ENCODE results near the gene GGCX. TPM values are rescaled to one million over a fixed set of nuclear protein-coding genes. Genes with fewer than 3 reads are reported as not detected.
"Not testable (repeated sequence)": the region's sequence is repeated elsewhere in the genome, so short reads cannot be mapped to it uniquely, and the experiment has no call there.

GGCX gene
- total and polyA plus RNA-seq, 7 donors, result 19.0 to 35.6 (median 22.3) TPM

- intact Hi-C loops (cut with DNase I), result loop anchor here (5.0 kb wide), 1 partner anchor 33 kb away; the partner anchor contains the start of gene RNF181 (in 2 of the 2)
- Histone ChIP-seq H3K27ac (no peak overlapping the region), H3K36me3 (ENCODE audit: insufficient read depth in 1 of 2, low read depth in 1 of 2) (peaks cover under 1 to 5% of the 10 kb centered on the region in 2 donors), H3K9me3 (no peaks in the 10 kb centered on the region), H3K4me1 (peaks cover 12% of the 10 kb centered on the region), H3K27me3 (ENCODE audit: insufficient read depth in 3 of 3, low read length in 2 of 3) (no peaks in the 10 kb centered on the region), H3K4me3 (no peak overlapping the region)
- no peak for ATAC-seq
- no peak for DNase-seq
- TF ChIP-seq CTCF (IDR thresholded peaks at IDR 0.05), result no peak
- WGBS, 3 donors, result 82 to 87% (median 85%) methylated on average over 5 of the region's 5 CpGs
Measured at GRCh38 chr2:85564144-85564563, 2.9 kb upstream of the GGCX start.

GRCh38 chr2:85560812-85561279 is 447 bp downstream of the GGCX start:
- ATAC-seq (peak in 2 of 4 donors; percentile 13 to 26), DNase-seq (no peak)
- Histone ChIP-seq H3K27ac (peak overlapping the region; percentile 88), H3K36me3 (ENCODE audit: insufficient read depth in 1 of 2, low read depth in 1 of 2) (peaks cover 4 to 38% of the 10 kb centered on the region in 2 donors), H3K4me1 (peaks cover 12% of the 10 kb centered on the region), H3K27me3 (ENCODE audit: insufficient read depth in 3 of 3, low read length in 2 of 3) (no peaks in the 10 kb centered on the region), H3K9me3 (no peaks in the 10 kb centered on the region), H3K4me3 (peak overlapping the region; percentile 81)
- intact Hi-C loops (cut with DNase I), result loop anchor here (5.0 kb wide), 1 partner anchor 36 kb away; the partner anchor contains the start of gene RNF181 (in 2 of the 2)
- WGBS, 3 donors, result 3 to 4% (median 3%) methylated on average over 13 to 14 of the region's 14 CpGs
- no peak for TF ChIP-seq CTCF (IDR thresholded peaks at IDR 0.05)

- peaks cover 4 to 43% of the 10 kb centered on the region in 2 donors for H3K36me3 ChIP-seq (ENCODE audit: insufficient read depth in 1 of 2, low read depth in 1 of 2)
- peaks cover 12% of the 10 kb centered on the region for H3K4me1 ChIP-seq
- not testable (repeated sequence) for H3K27me3 ChIP-seq (ENCODE audit: insufficient read depth in 3 of 3, low read length in 2 of 3); ATAC-seq; H3K9me3 ChIP-seq; DNase-seq
- peak overlapping the region; percentile 88 for H3K27ac ChIP-seq
- WGBS, 3 donors, result 77 to 81% (median 81%) methylated on average over 12 of the region's 12 CpGs
- intact Hi-C loops (cut with DNase I), result loop anchor here (5.0 kb wide), 1 partner anchor 37 kb away; the partner anchor contains the start of gene RNF181 (in 2 of the 2)
- peak overlapping the region; percentile 81 for H3K4me3 ChIP-seq
Measured at GRCh38 chr2:85560403-85560726, 928 bp downstream of the GGCX start.

- DNase-seq, result no peak
- H3K4me3 ChIP-seq, result no peak overlapping the region
- no peak for ATAC-seq
- no peaks in the 10 kb centered on the region for H3K9me3 ChIP-seq
- intact Hi-C loops (cut with DNase I), result no loop called here
- no peak for TF ChIP-seq CTCF (IDR thresholded peaks at IDR 0.05)
- H3K36me3 ChIP-seq (ENCODE audit: insufficient read depth in 1 of 2, low read depth in 1 of 2), result peaks cover 7 to 65% of the 10 kb centered on the region in 2 donors
- H3K27ac ChIP-seq, result no peak overlapping the region
- H3K27me3 ChIP-seq (ENCODE audit: insufficient read depth in 3 of 3, low read length in 2 of 3), result no peaks in the 10 kb centered on the region
- peaks cover 12% of the 10 kb centered on the region for H3K4me1 ChIP-seq
- 95 to 100% (median 96%) methylated on average over 1 of the region's 1 CpG for WGBS, 3 donors
Measured at GRCh38 chr2:85558160-85558559, 3.1 kb downstream of the GGCX start.

- WGBS, 3 donors, result 91 to 95% (median 93%) methylated on average over 5 of the region's 5 CpGs
- ATAC-seq, result no peak
- Histone ChIP-seq H3K27ac (no peak overlapping the region), H3K4me3 (no peak overlapping the region), H3K36me3 (ENCODE audit: insufficient read depth in 1 of 2, low read depth in 1 of 2) (peaks cover 7 to 75% of the 10 kb centered on the region in 2 donors), H3K4me1 (peaks cover 12% of the 10 kb centered on the region), H3K27me3 (ENCODE audit: insufficient read depth in 3 of 3, low read length in 2 of 3) (no peaks in the 10 kb centered on the region), H3K9me3 (no peaks in the 10 kb centered on the region)
- TF ChIP-seq CTCF (IDR thresholded peaks at IDR 0.05), result no peak
- intact Hi-C loops (cut with DNase I), result loop anchor here in 1 of 2 donors (2.0 kb wide), 1 partner anchor 128 kb away; no protein-coding TSS in a partner anchor
- no peak for DNase-seq
Measured at GRCh38 chr2:85557130-85557529, 4.2 kb downstream of the GGCX start.
